Stimulated activated CD8-positive, alpha-beta memory T cell treated with anti-CD3 and anti-CD28 coated beads, Interleukin-2, amount 100 ng/mL, for 1 hour (primary cell): ENCODE data around the gene CNOT1.

Experiments used
- DNase-seq, 2 donors: peaks; one replicate each; pipeline ENCODE4 v3.0.0-alpha.2; 2020; ENCODE audit warnings: low read depth in 2 of 2

CNOT1 gene

GRCh38 chr16:58518083-58518979 is 111.3 kb downstream of the CNOT1 start:
- no peak for DNase-seq

- DNase-seq = no peak
These were observed 112.9 kb downstream of the CNOT1 start for GRCh38 chr16:58516768-58517107.

GRCh38 chr16:58515871-58516767 is 113.5 kb downstream of the CNOT1 start:
- DNase-seq = no peak

GRCh38 chr16:58515125-58515870 is 114.3 kb downstream of the CNOT1 start, which contains the start of gene SETD6:
Gene SETD6, plus strand, starts transcription at chr16:58515517. Its CDS starts 21 bp downstream, at chr16:58515538.
- DNase-seq = peak; percentile 54 to 57

- no peak for DNase-seq
These were observed 115.8 kb downstream of the CNOT1 start for GRCh38 chr16:58513874-58514273.

- peak; percentile 68 to 72 for DNase-seq
These were observed 117.5 kb downstream of the CNOT1 start for GRCh38 chr16:58511933-58512815.

GRCh38 chr16:58510776-58511628 is 118.6 kb downstream of the CNOT1 start:
- no peak for DNase-seq

- DNase-seq = no peak
These were observed 119.4 kb downstream of the CNOT1 start for GRCh38 chr16:58510097-58510775.

GRCh38 chr16:58509256-58510096 is 120.2 kb downstream of the CNOT1 start:
- no peak for DNase-seq

- no peak for DNase-seq
These were observed 120.9 kb downstream of the CNOT1 start for GRCh38 chr16:58508671-58509251.

GRCh38 chr16:58507963-58508670 is 121.5 kb downstream of the CNOT1 start:
- DNase-seq = no peak

GRCh38 chr16:58507195-58507962 is 122.2 kb downstream of the CNOT1 start:
- DNase-seq = no peak

- no peak for DNase-seq
These were observed 123.1 kb downstream of the CNOT1 start for GRCh38 chr16:58506241-58507194.

- DNase-seq = no peak
These were observed 125.5 kb downstream of the CNOT1 start for GRCh38 chr16:58503863-58504688.
